Endothelial cell of umbilical vein (primary cell): ENCODE measurements around the gene PTTG1IP.

Experiments used
- CTCF ChIP-seq, 2 donors: IDR thresholded peaks; 1 replicate in 1 of 2; 2 replicates in 1 of 2; pipeline ENCODE4 v1.5.1; 2011; ENCODE audit warnings: low read length in 2 of 2, mild to moderate bottlenecking in 2 of 2, moderate library complexity in 2 of 2, control low read depth in 1 of 2, inconsistent platforms in 1 of 2, low read depth in 1 of 2; ENCODE audit not compliant: insufficient read depth in 1 of 2; ENCODE audit errors: extremely low read depth in 1 of 2
- EZH2 ChIP-seq: IDR thresholded peaks from 2 replicates; pipeline ENCODE4 v1.6.1; 2012; ENCODE audit warnings: borderline replicate concordance, low read depth, mild to moderate bottlenecking, moderate library complexity, low read length, inconsistent platforms; ENCODE audit not compliant: severe bottlenecking
- MYC ChIP-seq: IDR thresholded peaks from one replicate; pipeline ENCODE4 v1.6.1; 2011; ENCODE audit warnings: mild to moderate bottlenecking, low read depth, low read length
- POLR2A ChIP-seq: IDR thresholded peaks from 2 replicates; pipeline ENCODE4 v1.6.1; 2012; ENCODE audit warnings: low read depth, mild to moderate bottlenecking, control low read depth, low read length
- POLR2AphosphoS5 ChIP-seq: IDR thresholded peaks from 2 replicates; pipeline ENCODE4 v1.6.1; 2012; ENCODE audit warnings: low read depth, mild to moderate bottlenecking, control low read depth, low read length, moderate library complexity; ENCODE audit not compliant: insufficient read depth

GRCh38 chr21:44836666-44837471 lies 36.6 kb downstream of the PTTG1IP start:
- TF ChIP-seq EZH2 (no peak), CTCF (IDR thresholded peaks at IDR 0.05; ENCODE audit: extremely low read depth in 1 of 2, insufficient read depth in 1 of 2, low read depth in 1 of 2, low read length in 2 of 2) (no peak), POLR2A (no peak), MYC (no peak), POLR2AphosphoS5 (no peak)
